Chondrocyte (in vitro differentiated cells): ENCODE results near the gene SF3B2. TPM values are rescaled to one million over a fixed set of nuclear protein-coding genes. Genes with fewer than 3 reads are reported as not detected.
"Not testable (repeated sequence)": the region's sequence is repeated elsewhere in the genome, so short reads cannot be mapped to it uniquely, and the experiment has no call there.

Experiments used
- DNase-seq: peaks from one replicate; pipeline ENCODE4 v3.0.0; 2021; ENCODE audit warnings: mixed read lengths, low spot score
- H3K27ac Mint-ChIP-seq: one replicate; pipeline ENCODE4 v1.8.0; 2021; ENCODE audit warnings: mild to moderate bottlenecking, moderate library complexity, mixed read lengths; ENCODE audit not compliant: unreplicated experiment
- H3K27me3 Mint-ChIP-seq: 2 replicates; pipeline ENCODE4 v1.8.0; 2021; ENCODE audit warnings: low read depth, mixed read lengths
- H3K36me3 Mint-ChIP-seq: 2 replicates; pipeline ENCODE4 v1.8.0; 2021; ENCODE audit warnings: low read depth, mixed read lengths
- H3K4me1 Mint-ChIP-seq: 2 replicates; pipeline ENCODE4 v1.8.0; 2021; ENCODE audit warnings: low read depth, mild to moderate bottlenecking, mixed read lengths
- H3K4me3 Mint-ChIP-seq: one replicate; pipeline ENCODE4 v1.8.0; 2021; ENCODE audit warnings: mild to moderate bottlenecking, moderate library complexity, mixed read lengths; ENCODE audit not compliant: unreplicated experiment
- H3K9me3 Mint-ChIP-seq: 2 replicates; pipeline ENCODE4 v1.8.0; 2021; ENCODE audit warnings: low read depth, mixed read lengths
- CTCF ChIP-seq: fragments of 200-600 bp; sonication (generic); IDR thresholded peaks from 2 replicates; pipeline ENCODE4 v1.5.0; 2021; ENCODE audit warnings: antibody characterized with exemption, mild to moderate bottlenecking, moderate library complexity
- total RNA-seq: library from RNA; stranded (reverse); gene quantifications from 3 replicates; pipeline ENCODE4 v1.2.1, GENCODE V29; 2021

SF3B2 gene
- total RNA-seq, 1 donor from 2014 or later, result 142 TPM

DNA sequence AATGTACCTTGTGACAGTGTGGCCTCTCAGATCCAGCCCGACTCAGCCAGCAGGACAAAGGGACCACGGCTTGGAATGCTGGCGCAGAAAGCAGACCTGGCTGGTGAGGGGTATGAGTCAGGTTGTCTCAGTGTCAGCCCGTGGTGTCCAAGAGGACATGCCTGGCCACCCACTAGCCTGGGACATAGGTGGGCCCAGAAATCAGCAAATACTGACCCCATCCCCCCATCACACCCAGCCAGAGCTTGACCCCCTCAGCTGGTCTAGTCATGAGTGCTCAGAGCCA lies 45.3 kb upstream of the SF3B2 start:
- no peak overlapping the region for H3K4me3 Mint-ChIP-seq
- DNase-seq, result no peak
- peaks cover 24% of the 10 kb centered on the region for H3K4me1 Mint-ChIP-seq
- H3K36me3 Mint-ChIP-seq, result peaks cover 4% of the 10 kb centered on the region
- no peak overlapping the region for H3K27ac Mint-ChIP-seq
- H3K27me3 Mint-ChIP-seq, result no peaks in the 10 kb centered on the region
- H3K9me3 Mint-ChIP-seq, result no peaks in the 10 kb centered on the region
- TF ChIP-seq CTCF, result no peak

- H3K27ac Mint-ChIP-seq, result no peak overlapping the region
Observed at GRCh38 chr11:66007201-66007634, 44.9 kb upstream of the SF3B2 start.

GRCh38 chr11:66008095-66008467 lies 44.1 kb upstream of the SF3B2 start:
- Mint-ChIP-seq H3K27ac (no peak overlapping the region), H3K4me1 (peaks cover 25% of the 10 kb centered on the region), H3K4me3 (no peak overlapping the region), H3K27me3 (no peaks in the 10 kb centered on the region), H3K9me3 (no peaks in the 10 kb centered on the region), H3K36me3 (peaks cover 4% of the 10 kb centered on the region)
- DNase-seq, result no peak
- TF ChIP-seq CTCF, result no peak

More at GRCh38 chr11:66007201-66007634, 44.9 kb upstream of the SF3B2 start:
- TF ChIP-seq CTCF, result no peak
- Mint-ChIP-seq H3K27me3 (no peaks in the 10 kb centered on the region), H3K4me3 (no peak overlapping the region), H3K4me1 (peaks cover 24% of the 10 kb centered on the region), H3K9me3 (no peaks in the 10 kb centered on the region), H3K36me3 (peaks cover 4% of the 10 kb centered on the region)
- no peak for DNase-seq

GRCh38 chr11:66008468-66009101 lies 43.6 kb upstream of the SF3B2 start:
- H3K4me3 Mint-ChIP-seq, result no peak overlapping the region
- peak overlapping the region; percentile 71 for H3K27ac Mint-ChIP-seq
- H3K4me1 Mint-ChIP-seq, result peaks cover 25% of the 10 kb centered on the region
- peaks cover 4% of the 10 kb centered on the region for H3K36me3 Mint-ChIP-seq
- H3K9me3 Mint-ChIP-seq, result no peaks in the 10 kb centered on the region
- no peak for TF ChIP-seq CTCF
- DNase-seq, result no peak
- no peaks in the 10 kb centered on the region for H3K27me3 Mint-ChIP-seq

DNA sequence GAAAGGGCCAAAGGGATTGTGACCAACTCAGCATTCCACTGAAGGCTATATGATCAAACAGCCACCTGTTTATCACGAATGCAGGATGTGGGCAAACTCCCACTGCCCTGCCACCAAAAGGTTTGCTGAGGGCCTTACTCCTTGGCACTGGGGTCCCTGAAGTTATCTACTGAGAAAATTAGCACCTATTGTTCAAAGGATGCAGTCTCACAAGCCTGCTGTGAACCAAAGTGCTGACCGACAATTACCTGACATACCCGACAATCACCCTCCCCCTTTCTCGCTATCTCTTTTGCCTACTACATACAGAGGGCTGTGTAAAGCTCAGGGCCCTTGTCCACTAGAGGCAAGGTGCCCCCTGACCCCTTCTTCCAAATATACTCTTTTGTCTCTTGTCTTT lies 42.1 kb upstream of the SF3B2 start:
- not testable (repeated sequence) for H3K9me3 Mint-ChIP-seq, H3K4me3 Mint-ChIP-seq

GRCh38 chr11:66011239-66011784 lies 40.9 kb upstream of the SF3B2 start:
- no peak for DNase-seq
- no peaks in the 10 kb centered on the region for H3K36me3 Mint-ChIP-seq
- no peak overlapping the region for H3K27ac Mint-ChIP-seq
- H3K27me3 Mint-ChIP-seq, result no peaks in the 10 kb centered on the region
- no peaks in the 10 kb centered on the region for H3K9me3 Mint-ChIP-seq
- no peak overlapping the region for H3K4me3 Mint-ChIP-seq
- peaks cover 49% of the 10 kb centered on the region for H3K4me1 Mint-ChIP-seq
- no peak for TF ChIP-seq CTCF

More for the DNA sequence above, 42.1 kb upstream of the SF3B2 start:
- not testable (repeated sequence) for DNase-seq, H3K36me3 Mint-ChIP-seq, H3K27ac Mint-ChIP-seq, H3K27me3 Mint-ChIP-seq
- H3K4me1 Mint-ChIP-seq, result peaks cover 36% of the 10 kb centered on the region
